HG02973 (cell line): Measurements from ENCODE around the gene LRRN2.
"Not testable (repeated sequence)": the region's sequence is repeated elsewhere in the genome, so short reads cannot be mapped to it uniquely, and the experiment has no call there.

Experiments
- ATAC-seq: cut with Tn5 transposase; IDR thresholded peaks from one replicate; pipeline ENCODE4 v1.9.1; 2021; ENCODE audit warnings: moderate library complexity; ENCODE audit not compliant: unreplicated experiment

The LRRN2 gene

GRCh38 chr1:204692841-204693356 lies 7.4 kb upstream of the LRRN2 start:
- no peak for ATAC-seq

DNA sequence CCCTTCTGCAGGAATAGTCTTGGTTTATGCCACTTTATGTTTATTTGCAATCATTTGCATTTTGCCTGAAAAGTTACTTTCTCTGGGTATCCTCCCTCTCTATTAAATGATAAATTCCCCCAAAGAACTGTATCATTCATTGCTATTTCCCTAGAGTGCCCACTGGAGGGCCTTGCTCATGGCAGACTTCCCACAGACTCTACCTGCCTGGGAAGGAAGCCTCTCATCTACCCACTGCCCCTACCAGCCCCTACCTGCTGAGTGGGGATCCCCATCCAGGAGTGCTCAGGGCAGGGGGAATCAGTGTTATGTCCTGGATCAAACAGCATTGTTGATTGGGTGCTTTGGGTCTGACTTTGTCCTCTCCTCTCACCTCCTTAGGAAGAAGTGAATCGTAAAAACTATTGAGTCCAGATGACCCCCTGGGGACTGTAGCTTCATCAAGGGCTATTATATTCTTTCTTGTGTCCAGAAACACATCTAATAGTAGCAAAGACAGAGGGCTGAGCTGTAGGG lies 6.8 kb upstream of the LRRN2 start:
- ATAC-seq, result no peak

- not testable (repeated sequence) for ATAC-seq
These were observed 5.8 kb upstream of the LRRN2 start for GRCh38 chr1:204691328-204691730.

DNA sequence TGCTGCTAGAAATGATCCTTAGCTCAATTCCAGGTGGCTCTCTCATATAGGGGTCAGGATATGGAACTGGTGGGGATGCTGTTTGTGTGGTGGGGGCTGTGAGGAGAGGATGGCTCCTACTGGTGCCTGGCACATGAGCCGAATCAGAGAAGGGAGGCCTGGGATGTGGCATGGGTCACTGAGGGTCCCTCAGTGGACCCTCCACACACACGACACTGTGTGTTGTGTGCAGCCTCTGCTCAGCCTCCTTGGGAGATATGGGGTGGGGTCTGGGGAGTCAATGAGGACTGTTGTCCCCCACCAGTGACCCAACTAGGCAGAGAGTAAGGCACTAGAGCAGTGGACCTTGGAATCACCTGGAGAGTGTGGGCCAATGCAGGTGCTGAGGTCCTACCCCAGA lies 3.2 kb upstream of the LRRN2 start:
- ATAC-seq, result no peak

- no peak for ATAC-seq
These were observed 2.5 kb upstream of the LRRN2 start for GRCh38 chr1:204688007-204688406.

GRCh38 chr1:204684571-204685235 lies 835 bp downstream of the LRRN2 start:
- no peak for ATAC-seq

DNA sequence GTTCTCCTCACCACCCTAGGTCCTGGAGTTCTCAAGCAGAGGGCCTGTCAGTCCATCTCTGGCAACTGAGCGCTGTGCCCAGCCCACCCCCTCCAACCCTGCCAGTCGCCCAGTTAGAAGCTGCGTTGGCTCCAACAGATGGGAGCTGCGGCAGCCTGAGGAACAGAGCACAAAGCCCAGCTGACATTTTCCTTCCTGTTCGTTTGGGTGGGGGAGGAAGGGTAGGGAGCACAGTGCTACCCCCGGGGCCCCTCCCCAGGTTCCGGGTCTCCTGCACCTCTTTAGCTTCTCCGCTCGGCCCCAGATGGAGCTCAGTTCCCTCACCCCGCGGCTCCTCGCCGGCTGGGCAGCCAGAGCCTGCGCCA lies 1.4 kb downstream of the LRRN2 start:
- ATAC-seq, result no peak

GRCh38 chr1:204683284-204684205 lies 2.0 kb downstream of the LRRN2 start:
- no peak for ATAC-seq

DNA sequence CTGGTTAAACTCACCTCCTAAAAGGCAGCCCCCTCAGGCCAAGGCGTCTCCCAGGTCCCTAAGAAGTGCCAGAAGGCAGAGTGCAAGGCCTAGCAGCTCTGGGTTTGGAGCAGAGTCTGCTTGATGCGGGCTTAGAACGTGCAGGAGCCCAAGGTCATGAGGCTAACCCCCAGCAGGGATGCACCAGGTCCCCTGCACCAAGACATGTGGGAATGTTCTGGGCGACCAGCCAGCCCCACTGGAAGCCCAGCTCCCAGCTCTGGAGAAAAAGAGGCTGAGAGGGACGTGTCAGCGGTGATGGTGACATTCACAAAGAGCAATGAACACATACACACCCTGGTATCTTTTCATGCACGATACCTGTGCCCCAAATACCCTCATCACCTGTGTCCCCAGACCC lies 5.1 kb downstream of the LRRN2 start:
- no peak for ATAC-seq

GRCh38 chr1:204680051-204680450 lies 5.5 kb downstream of the LRRN2 start:
- ATAC-seq, result no peak

GRCh38 chr1:204678721-204679475 lies 6.6 kb downstream of the LRRN2 start:
- ATAC-seq, result no peak

DNA sequence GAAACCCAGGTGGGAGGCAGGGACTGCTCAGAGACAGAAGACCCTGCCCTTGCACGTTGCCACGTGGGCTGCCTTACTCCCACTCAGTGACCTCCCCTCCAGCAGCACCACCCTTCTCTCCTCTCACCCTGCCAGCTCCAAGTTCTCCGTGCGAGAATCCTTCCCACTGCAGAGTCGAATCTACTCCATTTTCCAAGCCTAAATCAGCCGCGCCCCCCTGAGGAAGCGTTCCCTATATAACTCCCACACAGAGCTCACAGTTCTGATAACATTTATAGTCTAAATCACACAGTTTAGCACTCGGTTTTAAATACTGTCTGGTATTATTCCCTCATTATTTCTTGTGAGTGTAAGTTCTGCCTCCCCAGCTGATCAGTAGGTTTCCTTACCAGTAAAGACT lies 7.7 kb downstream of the LRRN2 start:
- ATAC-seq, result no peak

GRCh38 chr1:204676043-204676442 lies 9.5 kb downstream of the LRRN2 start:
- no peak for ATAC-seq

- no peak for ATAC-seq
These were observed 11.5 kb downstream of the LRRN2 start for GRCh38 chr1:204673909-204674649.

DNA sequence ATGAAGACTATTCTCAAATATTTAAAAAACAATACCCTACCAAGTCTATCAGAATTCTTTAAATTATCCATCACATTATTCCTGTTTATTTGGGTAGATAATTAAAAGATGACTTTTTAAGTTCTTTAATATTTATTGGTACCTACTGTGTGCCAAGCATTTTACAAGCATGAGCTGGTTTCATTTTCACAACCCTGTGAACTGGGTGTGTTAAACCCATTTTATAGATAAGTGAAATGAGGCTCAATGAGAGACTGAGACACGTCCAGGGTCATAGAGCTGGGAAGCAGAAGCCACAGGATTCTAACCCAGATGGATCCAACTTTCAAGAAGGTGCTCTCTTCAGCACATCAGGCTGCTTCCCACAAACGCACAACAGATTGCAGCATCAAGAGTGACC lies 12.3 kb downstream of the LRRN2 start:
- no peak for ATAC-seq

- ATAC-seq, result no peak
These were observed 12.9 kb downstream of the LRRN2 start for GRCh38 chr1:204672482-204673121.

DNA sequence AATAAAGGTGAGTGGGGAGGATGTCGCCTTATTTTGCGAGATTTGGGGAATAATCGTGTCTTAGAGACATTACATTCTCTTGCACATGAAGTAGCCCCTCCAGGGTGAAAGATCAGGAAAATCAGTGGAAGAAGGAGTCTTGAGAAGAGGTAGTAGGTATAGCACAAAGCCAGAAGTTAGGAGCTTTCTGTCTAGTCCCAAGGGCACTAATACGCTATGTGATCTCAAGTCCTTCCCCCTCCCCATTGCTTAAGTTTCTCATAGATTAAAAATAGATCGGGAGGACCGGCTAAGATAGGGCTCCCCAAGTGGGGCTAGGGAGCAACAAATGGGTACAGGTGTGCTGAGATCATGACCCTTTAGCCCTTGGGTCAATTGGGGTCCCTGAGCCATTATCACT lies 13.5 kb downstream of the LRRN2 start:
- ATAC-seq, result no peak

- ATAC-seq, result no peak
These were observed 15.2 kb downstream of the LRRN2 start for GRCh38 chr1:204670152-204670927.

- ATAC-seq, result no peak
These were observed 16.0 kb downstream of the LRRN2 start for GRCh38 chr1:204669579-204669978.

DNA sequence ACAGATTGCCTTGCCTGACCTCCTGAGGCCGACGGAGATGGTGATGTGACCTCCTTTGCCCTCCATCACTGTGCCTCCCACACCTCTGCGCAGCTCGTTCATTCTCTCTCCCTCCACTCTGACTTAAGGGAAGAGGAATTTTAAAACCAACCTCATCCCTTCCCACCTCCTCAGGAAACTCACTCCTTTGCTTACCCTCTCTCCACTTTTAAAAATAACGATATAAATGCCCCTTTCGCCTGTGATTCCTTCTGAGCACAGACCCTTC lies 21.2 kb downstream of the LRRN2 start:
- no peak for ATAC-seq
